ENCODE measurements around the gene CAPZA1.

The CAPZA1 gene

GRCh38 chr1:112702420-112703261 is 83.0 kb downstream of the CAPZA1 start:
- no peak for DNase-seq

GRCh38 chr1:112703706-112704105 is 84.1 kb downstream of the CAPZA1 start:
- no peak for DNase-seq

GRCh38 chr1:112704391-112704933 is 84.8 kb downstream of the CAPZA1 start:
- no peak for DNase-seq

GRCh38 chr1:112704934-112705627 is 85.4 kb downstream of the CAPZA1 start:
- DNase-seq = peak; percentile 25

GRCh38 chr1:112706505-112707220 is 87.0 kb downstream of the CAPZA1 start, which contains the start of gene RHOC:
Gene RHOC, minus strand, starts transcription at chr1:112707127. Its CDS starts 3,328 bp downstream, at chr1:112703799.
- peak; percentile 19 for DNase-seq

GRCh38 chr1:112707221-112708001 is 87.8 kb downstream of the CAPZA1 start:
- peak; percentile 37 for DNase-seq

- no peak for DNase-seq
These were observed 88.4 kb downstream of the CAPZA1 start for GRCh38 chr1:112708002-112708448.

GRCh38 chr1:112708489-112708888 is 88.9 kb downstream of the CAPZA1 start:
- DNase-seq = no peak

- no peak for DNase-seq
These were observed 90.5 kb downstream of the CAPZA1 start for GRCh38 chr1:112710159-112710558.

GRCh38 chr1:112710586-112710985 is 91.0 kb downstream of the CAPZA1 start:
- DNase-seq = no peak

- DNase-seq = no peak
These were observed 91.4 kb downstream of the CAPZA1 start for GRCh38 chr1:112711041-112711440.

GRCh38 chr1:112711670-112712069 is 92.0 kb downstream of the CAPZA1 start:
- no peak for DNase-seq

- no peak for DNase-seq
These were observed 92.6 kb downstream of the CAPZA1 start for GRCh38 chr1:112712191-112712590.

- DNase-seq = no peak
These were observed 93.1 kb downstream of the CAPZA1 start for GRCh38 chr1:112712701-112713128.

- no peak for DNase-seq
These were observed 94.1 kb downstream of the CAPZA1 start for GRCh38 chr1:112713466-112714312.

GRCh38 chr1:112714313-112715263 is 95.0 kb downstream of the CAPZA1 start:
- DNase-seq = no peak

- DNase-seq = peak; percentile 92
These were observed 95.8 kb downstream of the CAPZA1 start, which contains the start of gene PPM1J for GRCh38 chr1:112715264-112716053. Gene PPM1J, minus strand, starts transcription at chr1:112715332. Its CDS starts 31 bp downstream, at chr1:112715301.

GRCh38 chr1:112716133-112716720 is 96.6 kb downstream of the CAPZA1 start:
- DNase-seq = peak; percentile 78
